ENCODE results near the gene SASH3. TPM values are rescaled to one million over a fixed set of nuclear protein-coding genes. Genes with fewer than 3 reads are reported as not detected.
"Not testable (repeated sequence)": the region's sequence is repeated elsewhere in the genome, so short reads cannot be mapped to it uniquely, and the experiment has no call there.

Gene SASH3
- polyA plus RNA-seq, 2 of the 4 experiments (the other 2 are of a cell fraction): not detected

GRCh38 chrX:129741880-129742758, 37.6 kb upstream of the SASH3 start:
- CTCF ChIA-PET: no interaction called here
- Histone ChIP-seq H3K4me1 (no peaks in the 10 kb centered on the region), H3K27ac (no peak overlapping the region), H3K4me3 (no peak overlapping the region), H3K9me3 (no peaks in the 10 kb centered on the region), H3K4me2 (no peak overlapping the region)
- POLR2A ChIA-PET: no interaction called here
- ATAC-seq: no peak
- TF ChIP-seq FOSL2 (IDR thresholded peaks at IDR 0.05) (no peak), FOSL2 (CRISPR knock-in tag; IDR thresholded peaks at IDR 0.05) (no peak), EHF (CRISPR knock-in tag; IDR thresholded peaks at IDR 0.05) (no peak), BHLHE40 (IDR thresholded peaks at IDR 0.05; ENCODE audit: low read depth, low read length) (no peak), CBX2 (IDR thresholded peaks at IDR 0.05; ENCODE audit: borderline replicate concordance, low read depth) (no peak), POLR2A (IDR thresholded peaks at IDR 0.05; ENCODE audit: low read length) (no peak), ZFP36 (IDR thresholded peaks at IDR 0.05; ENCODE audit: borderline replicate concordance, partially characterized antibody) (no peak), HES2 (IDR thresholded peaks at IDR 0.05) (no peak), POLR2AphosphoS2 (conservative IDR thresholded peaks at IDR 0.05; ENCODE audit: low read length) (no peak), MAZ (IDR thresholded peaks at IDR 0.05; ENCODE audit: borderline replicate concordance, low read depth, low read length) (no peak), EP300 (IDR thresholded peaks at IDR 0.05) (no peak)
- TF ChIP-seq, protein P1, sequence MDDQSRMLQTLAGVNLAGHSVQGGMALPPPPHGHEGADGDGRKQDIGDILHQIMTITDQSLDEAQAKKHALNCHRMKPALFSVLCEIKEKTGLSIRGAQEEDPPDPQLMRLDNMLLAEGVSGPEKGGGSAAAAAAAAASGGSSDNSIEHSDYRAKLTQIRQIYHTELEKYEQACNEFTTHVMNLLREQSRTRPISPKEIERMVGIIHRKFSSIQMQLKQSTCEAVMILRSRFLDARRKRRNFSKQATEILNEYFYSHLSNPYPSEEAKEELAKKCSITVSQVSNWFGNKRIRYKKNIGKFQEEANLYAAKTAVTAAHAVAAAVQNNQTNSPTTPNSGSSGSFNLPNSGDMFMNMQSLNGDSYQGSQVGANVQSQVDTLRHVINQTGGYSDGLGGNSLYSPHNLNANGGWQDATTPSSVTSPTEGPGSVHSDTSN (IDR thresholded peaks at IDR 0.05): no peak
- no peak for DNase-seq (ENCODE audit: low read depth in 1 of 2, low spot score in 1 of 2)
- WGBS (ENCODE audit: missing lambda C conversion rate): 87% methylated on average over 13 of the region's 21 CpGs
- FAIRE-seq: no peak

GRCh38 chrX:129742759-129743152, 37.0 kb upstream of the SASH3 start:
- H3K4me1 ChIP-seq; DNase-seq (ENCODE audit: low read depth in 1 of 2, low spot score in 1 of 2); H3K4me2 ChIP-seq; CTCF ChIA-PET; FAIRE-seq; ATAC-seq; H3K4me3 ChIP-seq; H3K9me3 ChIP-seq; POLR2A ChIA-PET; H3K27ac ChIP-seq: not testable (repeated sequence)
- WGBS (ENCODE audit: missing lambda C conversion rate): 75% methylated on average over 6 of the region's 6 CpGs

DNA sequence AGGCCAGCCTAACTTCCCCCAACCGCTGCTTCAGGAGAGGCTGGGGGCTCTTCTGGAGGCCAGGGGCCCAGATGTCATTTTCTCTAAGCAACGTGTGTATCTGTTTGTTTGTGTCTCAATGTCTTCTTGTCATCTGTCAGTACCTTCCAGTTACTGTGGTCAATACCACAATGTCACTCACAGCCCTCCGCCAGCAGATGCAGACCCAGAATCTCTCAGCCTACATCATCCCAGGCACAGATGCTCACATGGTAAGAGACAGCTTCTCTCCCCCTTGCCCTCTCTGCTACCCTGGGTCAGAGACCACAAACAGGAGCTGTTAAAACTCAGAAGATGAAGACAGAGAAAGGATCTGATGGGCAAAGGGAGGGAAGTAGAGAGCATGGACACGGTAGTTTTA, 35.9 kb upstream of the SASH3 start:
- Histone ChIP-seq H3K4me1 (no peaks in the 10 kb centered on the region), H3K4me2 (no peak overlapping the region), H3K27ac (no peak overlapping the region), H3K4me3 (no peak overlapping the region), H3K9me3 (no peaks in the 10 kb centered on the region)
- FAIRE-seq (no peak), ATAC-seq (no peak), DNase-seq (ENCODE audit: low read depth in 1 of 2, low spot score in 1 of 2) (no peak)
- CTCF ChIA-PET: interaction anchor here (0.6 to 1.5 kb wide), 2 partner anchors 17 to 470 kb away, joined by 3 read pairs; no protein-coding TSS in a partner anchor
- 58% methylated on average over 4 of the region's 4 CpGs for WGBS (ENCODE audit: missing lambda C conversion rate)
- TF ChIP-seq CBX2 (IDR thresholded peaks at IDR 0.05; ENCODE audit: borderline replicate concordance, low read depth) (no peak), HES2 (IDR thresholded peaks at IDR 0.05) (no peak), NR3C1 (IDR thresholded peaks at IDR 0.05) (no peak), RFX5 (IDR thresholded peaks at IDR 0.05) (no peak), ZSCAN20 (CRISPR knock-in tag; IDR thresholded peaks at IDR 0.05) (no peak), E2F6 (IDR thresholded peaks at IDR 0.05; ENCODE audit: borderline replicate concordance, low read depth) (no peak), JUNB (IDR thresholded peaks at IDR 0.05) (no peak), HOXB13 (CRISPR knock-in tag; IDR thresholded peaks at IDR 0.05; ENCODE audit: low read depth) (no peak), RNF2 (IDR thresholded peaks at IDR 0.05; ENCODE audit: borderline replicate concordance, low read depth) (no peak), FOSB (CRISPR knock-in tag; IDR thresholded peaks at IDR 0.05) (no peak), SMC3 (IDR thresholded peaks at IDR 0.05) (no peak), EHF (CRISPR knock-in tag; IDR thresholded peaks at IDR 0.05) (no peak), PHF8 (IDR thresholded peaks at IDR 0.05; ENCODE audit: borderline replicate concordance, low read depth) (no peak), CEBPB (IDR thresholded peaks at IDR 0.05) (no peak), RAD21 (conservative IDR thresholded peaks at IDR 0.05 in 1 of 2, IDR thresholded peaks at IDR 0.05 in 1 of 2) (no peak), HEYL (CRISPR knock-in tag; IDR thresholded peaks at IDR 0.05) (no peak)
- POLR2A ChIA-PET: no interaction called here
